Activated CD4-positive, alpha-beta T cell treated with anti-CD3 and anti-CD28 coated beads for 36 hours (primary cell): ENCODE measurements around the gene PCDHB11. TPM values are rescaled to one million over a fixed set of nuclear protein-coding genes. Genes with fewer than 3 reads are reported as not detected.
A peak's percentile ranks its signal among the peaks of the same experiment; 100 is the strongest.
"Not testable (repeated sequence)": the region's sequence is repeated elsewhere in the genome, so short reads cannot be mapped to it uniquely, and the experiment has no call there.

ENCODE experiments used
- ATAC-seq: fragments of 200-7000 bp; cut with Tn5 transposase; one replicate; pipeline ENCODE4 v1.10.0; 2021; ENCODE audit warnings: mild to moderate bottlenecking, moderate library complexity
- CTCF ChIA-PET: fragments of 350-600 bp; sonication (Branson Sonifier 250); formaldehyde crosslinking; loops from one replicate; lab custom pipeline; 2021; ENCODE audit warnings: antibody characterized with exemption; lab: Charles Lee
- POLR2A ChIA-PET: fragments of 350-600 bp; sonication (Branson Sonifier 250); formaldehyde crosslinking; loops from one replicate; lab custom pipeline; 2021; ENCODE audit warnings: antibody characterized with exemption, inconsistent platforms; lab: Charles Lee
- DNase-seq: peaks from one replicate; pipeline ENCODE4 v3.0.0-alpha.2; 2020
- H3K27ac Mint-ChIP-seq: one replicate; pipeline ENCODE4 v1.8.0; 2021; ENCODE audit warnings: mixed read lengths
- H3K27me3 Mint-ChIP-seq: one replicate; pipeline ENCODE4 v1.8.0; 2021; ENCODE audit warnings: mixed read lengths
- H3K36me3 Mint-ChIP-seq: one replicate; pipeline ENCODE4 v1.8.0; 2021; ENCODE audit warnings: low read depth, mixed read lengths
- H3K4me1 Mint-ChIP-seq: one replicate; pipeline ENCODE4 v1.8.0; 2021; ENCODE audit warnings: mixed read lengths
- H3K4me3 Mint-ChIP-seq: one replicate; pipeline ENCODE4 v1.8.0; 2021; ENCODE audit warnings: mild to moderate bottlenecking, moderate library complexity, mixed read lengths
- H3K9me3 Mint-ChIP-seq: one replicate; pipeline ENCODE4 v1.8.0; 2021; ENCODE audit warnings: low read depth, mixed read lengths
- intact Hi-C, 2 experiments: fragments of 100-400 bp; cut with DNase I in 1 of 2; cut with micrococcal nuclease in 1 of 2; formaldehyde crosslinking; loops; one replicate each; pipeline versions ENCODE4 v1.14.2 to v1.15.1; 2022 to 2024; cut with DNase I, micrococcal nuclease
- total RNA-seq, 2 experiments: library from RNA; stranded (reverse); gene quantifications; one replicate each; pipeline ENCODE4 v1.2.3, GENCODE V29; 2021

PCDHB11 gene
- not detected for total RNA-seq

GRCh38 chr5:141199359-141200235, at the start of gene PCDHB11:
TSS of gene PCDHB11 (plus strand) at chr5:141199627. CDS start at chr5:141199775, 148 bp downstream.
- Mint-ChIP-seq H3K36me3 (peaks cover 18% of the 10 kb centered on the region), H3K4me1 (no peaks in the 10 kb centered on the region), H3K27me3 (peaks cover 39% of the 10 kb centered on the region), H3K4me3 (no peak within 1 kb of the TSS), H3K9me3 (peaks cover 29% of the 10 kb centered on the region), H3K27ac (no peak within 1 kb of the TSS)
- DNase-seq (peak; percentile 20), ATAC-seq (no peak)
- ChIA-PET CTCF (interaction anchor here (0.7 kb wide), 1 partner anchor 94 kb away, joined by 3 read pairs; no protein-coding TSS in a partner anchor), POLR2A (no interaction called here)
- intact Hi-C loops = loop anchor here in 1 of 2 experiments (5.0 kb wide), 1 partner anchor 363 kb away; no protein-coding TSS in a partner anchor

- Mint-ChIP-seq H3K4me1 (peaks cover 4% of the 10 kb centered on the region), H3K4me3 (no peak within 1 kb of the TSS), H3K9me3 (peaks cover 21% of the 10 kb centered on the region), H3K27ac (no peak within 1 kb of the TSS), H3K27me3 (peaks cover 41% of the 10 kb centered on the region), H3K36me3 (peaks cover 12% of the 10 kb centered on the region)
- ChIA-PET POLR2A (no interaction called here), CTCF (interaction anchor here (0.7 to 1.3 kb wide), 2 partner anchors 246 to 407 kb away, joined by 3 read pairs; no protein-coding TSS in a partner anchor)
- intact Hi-C loops = no loop called here
- ATAC-seq (no peak), DNase-seq (peak; percentile 34)
Observed at GRCh38 chr5:141149812-141150211, 49.6 kb upstream of the PCDHB11 start, which contains the start of gene PCDHB6. TSS of gene PCDHB6 (plus strand) at chr5:141150057. CDS start at chr5:141150258, 201 bp downstream.

GRCh38 chr5:141150224-141150992, 49.0 kb upstream of the PCDHB11 start:
- H3K27ac Mint-ChIP-seq = no peak overlapping the region
- DNase-seq (no peak), ATAC-seq (no peak)
- H3K36me3 Mint-ChIP-seq = peaks cover 12% of the 10 kb centered on the region
- intact Hi-C loops = no loop called here
- ChIA-PET CTCF (interaction anchor here (0.7 to 1.3 kb wide), 3 partner anchors 25 to 407 kb away, joined by 3 read pairs; no protein-coding TSS in a partner anchor), POLR2A (interaction anchor here (0.8 kb wide), 1 partner anchor 305 kb away, joined by 3 read pairs; no protein-coding TSS in a partner anchor)
- peaks cover 4% of the 10 kb centered on the region for H3K4me1 Mint-ChIP-seq
- peaks cover 21% of the 10 kb centered on the region for H3K9me3 Mint-ChIP-seq
- H3K4me3 Mint-ChIP-seq = no peak overlapping the region
- H3K27me3 Mint-ChIP-seq = peaks cover 39% of the 10 kb centered on the region

- no peak for DNase-seq
- H3K27me3 Mint-ChIP-seq = peaks cover 43% of the 10 kb centered on the region
- peaks cover 12% of the 10 kb centered on the region for H3K36me3 Mint-ChIP-seq
- ChIA-PET POLR2A (interaction anchor here (0.8 kb wide), 1 partner anchor 305 kb away, joined by 3 read pairs; no protein-coding TSS in a partner anchor), CTCF (interaction anchor here (0.8 kb wide), 1 partner anchor 26 kb away, joined by 3 read pairs; no protein-coding TSS in a partner anchor)
- peaks cover 4% of the 10 kb centered on the region for H3K4me1 Mint-ChIP-seq
- no peak overlapping the region for H3K27ac Mint-ChIP-seq
- no peak overlapping the region for H3K4me3 Mint-ChIP-seq
- intact Hi-C loops = no loop called here
- peaks cover 21% of the 10 kb centered on the region for H3K9me3 Mint-ChIP-seq
- ATAC-seq = no peak
Observed at GRCh38 chr5:141150993-141151325, 48.5 kb upstream of the PCDHB11 start.

GRCh38 chr5:141151632-141152031, 47.8 kb upstream of the PCDHB11 start:
- peaks cover 21% of the 10 kb centered on the region for H3K9me3 Mint-ChIP-seq
- H3K27ac Mint-ChIP-seq, H3K4me3 Mint-ChIP-seq, intact Hi-C loops, POLR2A ChIA-PET, CTCF ChIA-PET, H3K4me1 Mint-ChIP-seq, ATAC-seq, DNase-seq: not testable (repeated sequence)
- peaks cover 17% of the 10 kb centered on the region for H3K36me3 Mint-ChIP-seq
- H3K27me3 Mint-ChIP-seq = peaks cover 48% of the 10 kb centered on the region

GRCh38 chr5:141152096-141152495, 47.3 kb upstream of the PCDHB11 start:
- intact Hi-C loops = not testable (repeated sequence)

GRCh38 chr5:141155540-141156374, 43.7 kb upstream of the PCDHB11 start:
- Mint-ChIP-seq H3K4me3 (no peak overlapping the region), H3K27me3 (peaks cover 49% of the 10 kb centered on the region), H3K27ac (no peak overlapping the region), H3K36me3 (peaks cover 14% of the 10 kb centered on the region), H3K9me3 (peaks cover 17% of the 10 kb centered on the region), H3K4me1 (no peaks in the 10 kb centered on the region)
- DNase-seq = no peak
- CTCF ChIA-PET = interaction anchor here (0.6 to 1.5 kb wide), 4 partner anchors 79 to 1205 kb away, joined by 3 to 5 read pairs (median 3); no protein-coding TSS in a partner anchor
- no peak for ATAC-seq
- intact Hi-C loops = no loop called here
- POLR2A ChIA-PET = no interaction called here

More at GRCh38 chr5:141152096-141152495, 47.3 kb upstream of the PCDHB11 start:
- H3K27me3 Mint-ChIP-seq = peaks cover 53% of the 10 kb centered on the region
- H3K9me3 Mint-ChIP-seq = peaks cover 21% of the 10 kb centered on the region
- ATAC-seq, H3K4me1 Mint-ChIP-seq, POLR2A ChIA-PET, DNase-seq, H3K4me3 Mint-ChIP-seq, H3K27ac Mint-ChIP-seq: not testable (repeated sequence)
- H3K36me3 Mint-ChIP-seq = peaks cover 18% of the 10 kb centered on the region
- CTCF ChIA-PET = interaction anchor here (0.7 kb wide), 1 partner anchor 390 kb away, joined by 3 read pairs; no protein-coding TSS in a partner anchor

GRCh38 chr5:141157356-141157755, 42.1 kb upstream of the PCDHB11 start:
- DNase-seq, intact Hi-C loops, ATAC-seq, H3K27ac Mint-ChIP-seq, H3K4me3 Mint-ChIP-seq, POLR2A ChIA-PET, CTCF ChIA-PET, H3K4me1 Mint-ChIP-seq, H3K36me3 Mint-ChIP-seq: not testable (repeated sequence)
- H3K27me3 Mint-ChIP-seq = peaks cover 40% of the 10 kb centered on the region
- H3K9me3 Mint-ChIP-seq = peaks cover 11% of the 10 kb centered on the region

GRCh38 chr5:141157901-141158300, 41.5 kb upstream of the PCDHB11 start:
- ATAC-seq, H3K4me3 Mint-ChIP-seq, H3K9me3 Mint-ChIP-seq, H3K36me3 Mint-ChIP-seq, POLR2A ChIA-PET, intact Hi-C loops, DNase-seq, H3K27ac Mint-ChIP-seq, H3K4me1 Mint-ChIP-seq: not testable (repeated sequence)
- H3K27me3 Mint-ChIP-seq = peaks cover 37% of the 10 kb centered on the region
- CTCF ChIA-PET = interaction anchor here (0.6 kb wide), 1 partner anchor 100 kb away, joined by 3 read pairs; no protein-coding TSS in a partner anchor

- Mint-ChIP-seq H3K4me3 (no peak within 1 kb of the TSS), H3K9me3 (peaks cover 12% of the 10 kb centered on the region), H3K27ac (no peak within 1 kb of the TSS), H3K27me3 (peaks cover 36% of the 10 kb centered on the region), H3K36me3 (peaks cover 2% of the 10 kb centered on the region), H3K4me1 (no peaks in the 10 kb centered on the region)
- DNase-seq (peak; percentile 50), ATAC-seq (no peak)
- POLR2A ChIA-PET = no interaction called here
- CTCF ChIA-PET = interaction anchor here (0.6 kb wide), 1 partner anchor 15 kb away, joined by 3 read pairs; no protein-coding TSS in a partner anchor
- intact Hi-C loops = no loop called here
Observed at GRCh38 chr5:141172381-141173204, 26.8 kb upstream of the PCDHB11 start, which contains the start of gene PCDHB7. TSS of gene PCDHB7 (plus strand) at chr5:141172644. CDS start at chr5:141172836, 192 bp downstream.
